22Rv1 (cell line): ENCODE measurements around the gene SH3BP5L.
"Not testable (repeated sequence)": the region's sequence is repeated elsewhere in the genome, so short reads cannot be mapped to it uniquely, and the experiment has no call there.

Experiments
- H3K27ac ChIP-seq: fragments of 450-650 bp; 2 replicates; pipeline ENCODE4 v1.5.1; 2017
- ZFX ChIP-seq: fragments of 450-650 bp; IDR thresholded peaks from 2 replicates; pipeline ENCODE4 v1.6.1; 2017; ENCODE audit warnings: antibody characterized with exemption, borderline replicate concordance
- TF ChIP-seq, protein P1 (sequence below): fragments of 450-650 bp; IDR thresholded peaks from 2 replicates; pipeline ENCODE4 v1.5.1; 2017; ENCODE audit warnings: mild to moderate bottlenecking

Gene SH3BP5L

DNA sequence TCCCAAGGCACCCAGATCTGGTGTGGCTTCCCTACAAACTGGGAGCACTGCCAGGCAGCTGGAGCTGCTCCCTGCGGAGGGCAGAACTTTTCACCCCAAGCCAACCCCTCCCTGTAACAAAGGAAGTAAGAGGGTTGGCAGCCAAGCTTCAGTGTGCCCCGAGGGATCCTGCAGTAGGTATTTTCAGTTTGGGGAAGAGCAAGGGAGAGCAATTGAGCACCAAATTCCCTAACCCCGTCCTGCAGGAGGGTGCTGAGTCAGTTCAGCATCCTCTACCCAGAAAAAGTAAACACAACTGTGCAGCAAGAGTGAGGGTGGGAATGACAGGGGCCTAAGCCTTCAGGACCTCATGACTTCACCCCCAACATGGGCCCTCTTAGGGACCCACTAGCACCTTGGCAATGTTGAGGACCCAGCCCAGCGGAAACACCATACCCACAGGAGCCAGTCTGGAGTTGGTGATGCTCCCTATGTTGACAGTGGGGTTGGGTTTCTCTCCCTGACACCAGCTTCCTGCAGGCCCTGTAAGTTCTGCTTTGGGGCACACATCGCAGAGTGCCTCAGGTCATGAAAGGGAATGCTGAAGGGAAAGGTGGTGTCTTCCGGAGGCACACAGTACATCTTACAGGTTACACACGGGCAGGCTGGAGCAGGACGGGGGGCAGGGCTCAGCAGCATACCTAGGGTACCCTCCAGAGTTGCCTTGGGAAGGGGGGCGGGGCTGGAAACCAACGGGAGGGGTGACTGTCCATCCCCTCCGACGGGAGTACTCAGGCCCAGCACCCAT, 14.8 kb downstream of the SH3BP5L start:
- no peak overlapping the region for H3K27ac ChIP-seq
- TF ChIP-seq ZFX: no peak

DNA sequence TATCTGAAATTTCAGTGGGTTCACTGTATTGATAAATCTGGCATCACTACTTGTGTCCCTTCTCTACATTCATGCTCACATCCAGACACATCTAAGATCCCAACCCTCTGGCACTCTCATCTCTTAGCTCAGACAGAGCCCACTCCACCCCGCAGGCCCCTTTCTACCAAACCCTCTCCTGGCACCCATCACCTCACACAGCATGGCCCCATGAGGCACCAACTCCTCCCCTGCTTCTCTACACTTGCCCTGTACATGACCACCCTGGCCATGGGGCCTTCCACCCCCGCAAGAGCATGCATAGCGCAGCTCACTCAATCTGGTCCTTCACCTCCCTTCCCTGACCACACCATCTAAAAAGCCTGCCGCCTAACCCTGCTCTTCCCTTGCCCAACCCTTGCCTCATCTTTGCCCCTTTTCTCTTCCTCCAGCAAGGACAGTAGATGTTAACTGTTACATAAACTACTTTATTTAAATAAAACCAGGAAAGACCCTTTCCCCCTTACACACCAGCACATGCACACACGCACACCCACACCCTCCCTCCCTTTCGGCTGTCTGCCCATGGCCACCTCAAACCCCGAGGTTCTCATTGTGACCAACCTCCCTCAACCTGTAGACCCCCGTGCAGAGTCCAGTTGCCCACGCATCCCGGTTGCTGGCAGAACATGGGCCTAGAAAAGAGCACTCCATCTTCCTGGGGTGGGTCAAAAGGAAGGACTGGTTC, 15.6 kb downstream of the SH3BP5L start:
- TF ChIP-seq, protein P1, sequence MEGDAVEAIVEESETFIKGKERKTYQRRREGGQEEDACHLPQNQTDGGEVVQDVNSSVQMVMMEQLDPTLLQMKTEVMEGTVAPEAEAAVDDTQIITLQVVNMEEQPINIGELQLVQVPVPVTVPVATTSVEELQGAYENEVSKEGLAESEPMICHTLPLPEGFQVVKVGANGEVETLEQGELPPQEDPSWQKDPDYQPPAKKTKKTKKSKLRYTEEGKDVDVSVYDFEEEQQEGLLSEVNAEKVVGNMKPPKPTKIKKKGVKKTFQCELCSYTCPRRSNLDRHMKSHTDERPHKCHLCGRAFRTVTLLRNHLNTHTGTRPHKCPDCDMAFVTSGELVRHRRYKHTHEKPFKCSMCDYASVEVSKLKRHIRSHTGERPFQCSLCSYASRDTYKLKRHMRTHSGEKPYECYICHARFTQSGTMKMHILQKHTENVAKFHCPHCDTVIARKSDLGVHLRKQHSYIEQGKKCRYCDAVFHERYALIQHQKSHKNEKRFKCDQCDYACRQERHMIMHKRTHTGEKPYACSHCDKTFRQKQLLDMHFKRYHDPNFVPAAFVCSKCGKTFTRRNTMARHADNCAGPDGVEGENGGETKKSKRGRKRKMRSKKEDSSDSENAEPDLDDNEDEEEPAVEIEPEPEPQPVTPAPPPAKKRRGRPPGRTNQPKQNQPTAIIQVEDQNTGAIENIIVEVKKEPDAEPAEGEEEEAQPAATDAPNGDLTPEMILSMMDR: no peak
- no peak for TF ChIP-seq ZFX
- H3K27ac ChIP-seq: no peak overlapping the region

DNA sequence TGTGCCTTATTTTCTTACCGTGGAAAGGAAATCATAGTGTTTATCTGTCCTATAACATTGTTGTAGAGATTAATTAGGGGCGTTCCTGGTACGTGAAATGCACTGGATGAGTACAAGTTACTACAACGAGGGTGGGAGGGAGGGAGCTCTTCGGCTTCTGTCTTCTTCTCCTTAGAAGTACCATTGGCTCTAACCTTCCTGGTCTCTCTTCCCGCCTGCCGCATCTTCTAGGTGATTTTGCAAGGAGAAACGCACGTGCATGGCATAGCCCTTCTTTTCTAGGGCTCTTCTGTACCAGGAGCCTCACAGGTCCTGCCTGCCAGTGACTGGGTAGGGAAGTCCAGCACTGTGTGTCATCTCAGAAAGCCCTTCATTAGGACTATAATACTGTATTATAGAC, 16.8 kb downstream of the SH3BP5L start:
- TF ChIP-seq ZFX: no peak
- TF ChIP-seq, protein P1: no peak
- no peak overlapping the region for H3K27ac ChIP-seq

DNA sequence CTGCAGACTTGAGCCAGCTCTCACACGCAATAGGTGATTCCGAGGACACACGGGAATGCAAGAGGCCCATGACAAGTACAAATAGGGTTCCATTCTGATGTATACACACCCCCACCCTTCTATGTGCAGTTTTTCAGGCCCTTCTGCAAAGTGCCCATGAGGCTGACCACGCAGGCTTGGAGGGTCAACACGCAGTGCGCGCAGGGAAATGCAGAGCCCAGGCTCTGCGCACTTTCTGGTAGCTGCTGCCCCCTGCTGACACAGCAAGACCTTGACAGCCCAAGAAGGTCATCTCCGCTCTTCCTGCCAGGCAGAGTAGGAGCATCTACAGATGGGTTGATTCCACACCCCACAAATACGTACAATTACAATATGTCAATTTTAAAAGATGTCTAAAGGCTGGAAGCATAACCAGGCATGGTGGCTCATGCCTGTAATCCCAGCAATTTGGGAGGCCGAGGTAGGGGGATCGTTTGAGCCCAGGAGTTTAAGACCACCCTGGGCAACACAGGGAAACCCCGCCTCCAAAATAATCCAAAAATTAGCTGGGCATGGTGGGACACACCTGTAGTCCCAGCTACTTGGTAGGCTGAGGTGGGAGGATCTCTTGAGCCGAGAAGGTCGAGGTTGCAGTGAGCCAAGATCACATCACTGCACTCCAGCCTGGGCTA, 18.5 kb downstream of the SH3BP5L start:
- TF ChIP-seq, protein P1: peak; percentile 95
- TF ChIP-seq ZFX: no peak
- H3K27ac ChIP-seq: no peak overlapping the region

DNA sequence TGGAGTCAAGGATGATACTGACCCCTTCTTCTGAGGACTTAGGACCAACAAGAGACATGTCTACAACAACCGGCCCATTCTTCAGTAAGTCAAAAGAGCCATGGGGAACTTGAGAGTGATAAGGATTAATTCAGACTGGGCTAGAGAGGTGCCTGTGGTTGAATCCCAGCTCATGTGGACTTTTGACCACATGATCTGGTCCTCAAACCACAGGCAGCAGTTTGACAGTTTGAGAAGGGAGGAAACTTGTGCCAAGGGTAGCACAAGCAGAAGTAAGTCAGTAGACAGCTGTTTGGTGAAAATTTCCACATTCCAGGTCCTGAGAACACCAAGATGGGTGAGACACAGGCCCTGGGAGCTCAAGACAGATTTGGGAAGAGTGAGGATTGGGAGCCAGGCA, 19.8 kb downstream of the SH3BP5L start:
- TF ChIP-seq, protein P1: no peak
- TF ChIP-seq ZFX: no peak
- H3K27ac ChIP-seq: no peak overlapping the region

DNA sequence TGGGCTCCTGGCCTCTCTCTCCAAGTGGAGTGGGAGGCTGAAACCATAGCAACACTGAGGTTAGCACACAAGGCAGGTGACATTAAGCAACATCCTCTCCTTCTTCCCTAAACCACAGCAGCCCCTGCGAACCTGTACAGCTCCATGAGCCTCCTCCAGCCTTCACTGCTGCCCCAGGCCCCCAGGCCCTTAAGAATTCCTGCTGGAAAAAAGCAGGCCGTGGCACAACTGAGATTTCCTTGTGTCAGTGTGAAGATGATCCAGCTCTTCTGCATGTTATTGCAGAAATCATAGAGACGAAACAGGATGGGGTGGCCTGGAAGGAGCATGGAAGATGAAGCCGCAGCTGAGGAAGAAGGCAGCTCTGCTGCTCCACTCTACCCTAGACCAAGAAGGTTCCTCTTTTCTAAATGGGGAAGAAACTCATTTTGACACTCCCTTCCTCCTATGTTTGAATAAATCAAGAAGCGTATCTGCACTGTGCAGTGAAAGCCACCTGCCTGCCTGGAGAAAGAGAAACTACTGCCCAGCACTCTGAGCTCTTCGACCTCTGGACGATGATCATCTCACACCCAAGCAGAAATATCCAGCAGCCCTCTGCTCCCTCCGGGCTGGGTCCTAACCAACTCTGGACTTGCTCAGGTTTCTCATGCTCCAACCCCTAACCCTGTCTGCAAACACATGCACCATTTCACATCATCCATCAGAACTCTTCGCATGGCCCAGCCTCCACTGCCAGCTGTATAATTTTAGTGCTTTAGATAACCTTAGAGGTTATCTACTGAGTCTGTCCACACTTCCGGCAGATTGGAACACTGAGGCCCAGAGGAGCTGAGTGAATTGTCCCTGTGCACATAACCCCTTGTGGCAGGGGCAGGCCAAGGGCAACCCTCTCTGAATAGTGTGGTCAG, 20.7 kb downstream of the SH3BP5L start:
- no peak overlapping the region for H3K27ac ChIP-seq
- TF ChIP-seq, protein P1: no peak
- TF ChIP-seq ZFX: no peak

DNA sequence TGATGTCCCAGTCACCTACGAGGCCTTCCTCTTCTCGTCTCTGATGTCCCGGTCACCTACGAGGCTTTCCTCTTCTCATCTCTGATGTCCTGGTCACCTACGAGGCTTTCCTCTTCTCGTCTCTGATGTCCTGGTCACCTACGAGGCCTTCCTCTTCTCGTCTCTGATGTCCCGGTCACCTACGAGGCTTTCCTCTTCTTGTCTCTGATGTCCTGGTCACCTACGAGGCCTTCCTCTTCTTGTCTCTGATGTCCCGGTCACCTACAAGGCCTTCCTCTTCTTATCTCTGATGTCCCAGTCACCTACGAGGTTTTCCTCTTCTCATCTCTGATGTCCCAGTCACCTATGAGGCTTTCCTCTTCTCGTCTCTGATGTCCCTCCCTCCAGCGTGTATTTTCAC, 22.2 kb downstream of the SH3BP5L start:
- not testable (repeated sequence) for H3K27ac ChIP-seq
